ENCODE measurements around the gene FGD6. TPM values are rescaled to one million over a fixed set of nuclear protein-coding genes. Genes with fewer than 3 reads are reported as not detected.

The FGD6 gene
- polyA plus RNA-seq, 2 of the 4 experiments (the other 2 are of a cell fraction): 15.5 to 48.0 TPM

- ChIA-PET POLR2A (no interaction called here), CTCF (interaction anchor here (0.8 to 1.7 kb wide), 2 partner anchors 17 to 149 kb away, joined by 3 to 7 read pairs; no protein-coding TSS in a partner anchor)
- ATAC-seq: no peak
- WGBS (ENCODE audit: missing lambda C conversion rate): 96% methylated on average over 6 of the region's 6 CpGs
- no peak overlapping the region for H3K4me2 ChIP-seq
- TF ChIP-seq TP53 (CRISPR knock-in tag; IDR thresholded peaks at IDR 0.05) (no peak), HOXA7 (CRISPR knock-in tag; IDR thresholded peaks at IDR 0.05) (no peak), ZSCAN20 (CRISPR knock-in tag; IDR thresholded peaks at IDR 0.05) (no peak), CHD2 (IDR thresholded peaks at IDR 0.05; ENCODE audit: low read length, partially characterized antibody) (no peak), HMGXB4 (CRISPR knock-in tag; IDR thresholded peaks at IDR 0.05; ENCODE audit: borderline replicate concordance) (no peak), EHMT2 (IDR thresholded peaks at IDR 0.05; ENCODE audit: low read depth) (no peak), ESRRA (IDR thresholded peaks at IDR 0.05; ENCODE audit: borderline replicate concordance, low read length) (no peak), MYC (IDR thresholded peaks at IDR 0.05; ENCODE audit: borderline replicate concordance, low read length) (no peak), ZFP36 (IDR thresholded peaks at IDR 0.05; ENCODE audit: borderline replicate concordance, partially characterized antibody) (no peak), ZNF302 (CRISPR knock-in tag; IDR thresholded peaks at IDR 0.05) (no peak)
- no peak for DNase-seq (ENCODE audit: low read depth in 1 of 2, low spot score in 1 of 2)
- no peak overlapping the region for H3K27ac ChIP-seq
- no peak for FAIRE-seq
- H3K4me1 ChIP-seq: 0 out of 3 replicates have a peak, but pooled peaks cover 3% of the 10 kb centered on the region
- H3K4me3 ChIP-seq: no peak overlapping the region
- H3K9me3 ChIP-seq: no peaks in the 10 kb centered on the region
These were observed 49.0 kb upstream of the FGD6 start for GRCh38 chr12:95266254-95266653.

- Histone ChIP-seq H3K4me2 (no peak overlapping the region), H3K4me1 (0 out of 3 replicates have a peak, but pooled peaks cover 3% of the 10 kb centered on the region), H3K27ac (no peak overlapping the region), H3K9me3 (no peaks in the 10 kb centered on the region), H3K4me3 (no peak overlapping the region)
- FAIRE-seq (no peak), DNase-seq (ENCODE audit: low read depth in 1 of 2, low spot score in 1 of 2) (no peak), ATAC-seq (peak in 1 of 2 experiments; percentile 51; a peak in 2 of 6 replicates)
- TF ChIP-seq MAX (IDR thresholded peaks at IDR 0.05) (no peak), EHF (CRISPR knock-in tag; IDR thresholded peaks at IDR 0.05) (no peak)
- 94% methylated on average over 2 of the region's 2 CpGs for WGBS (ENCODE audit: missing lambda C conversion rate)
- ChIA-PET CTCF (interaction anchor here (0.8 to 1.7 kb wide), 2 partner anchors 17 to 148 kb away, joined by 3 to 7 read pairs; no protein-coding TSS in a partner anchor), POLR2A (no interaction called here)
These were observed 48.5 kb upstream of the FGD6 start for GRCh38 chr12:95265765-95266164.

- Histone ChIP-seq H3K4me1 (peaks cover 17% of the 10 kb centered on the region; the same call in 2 of the 3 replicates), H3K4me2 (no peak overlapping the region), H3K4me3 (no peak overlapping the region), H3K27ac (no peak overlapping the region), H3K9me3 (no peaks in the 10 kb centered on the region)
- DNase-seq (ENCODE audit: low read depth in 1 of 2, low spot score in 1 of 2) (no peak), FAIRE-seq (no peak), ATAC-seq (peak in 1 of 2 experiments; percentile 24; a peak in 2 of 6 replicates)
- WGBS (ENCODE audit: missing lambda C conversion rate): 77% methylated on average over 3 of the region's 3 CpGs
- ChIA-PET CTCF (no interaction called here), POLR2A (no interaction called here)
- no peak for TF ChIP-seq POLR2A (IDR thresholded peaks at IDR 0.05; ENCODE audit: low read length)
- TF ChIP-seq CHD4 (IDR thresholded peaks at IDR 0.05; ENCODE audit: borderline replicate concordance): no peak
- TF ChIP-seq CEBPB (IDR thresholded peaks at IDR 0.05): no peak
- TF ChIP-seq ZC3H11A (IDR thresholded peaks at IDR 0.05): no peak
- no peak for TF ChIP-seq TFCP2L1 (CRISPR knock-in tag; IDR thresholded peaks at IDR 0.05)
- TF ChIP-seq MYC (IDR thresholded peaks at IDR 0.05; ENCODE audit: borderline replicate concordance, low read length): no peak
- TF ChIP-seq EP300 (IDR thresholded peaks at IDR 0.05): no peak
- TF ChIP-seq HOXB13 (CRISPR knock-in tag; IDR thresholded peaks at IDR 0.05; ENCODE audit: low read depth): no peak
- no peak for TF ChIP-seq ESRRA (IDR thresholded peaks at IDR 0.05; ENCODE audit: borderline replicate concordance, low read length)
- no peak for TF ChIP-seq CBX2 (IDR thresholded peaks at IDR 0.05; ENCODE audit: borderline replicate concordance, low read depth)
- no peak for TF ChIP-seq TP53 (CRISPR knock-in tag; IDR thresholded peaks at IDR 0.05)
These were observed 45.5 kb upstream of the FGD6 start for GRCh38 chr12:95262808-95263207.
